CD4-positive, alpha-beta memory T cell (primary cell): Measurements from ENCODE around the gene BRD1. TPM values are rescaled to one million over a fixed set of nuclear protein-coding genes. Genes with fewer than 3 reads are reported as not detected.
A peak's percentile ranks its signal among the peaks of the same experiment; 100 is the strongest.

Experiments
- CTCF ChIA-PET: fragments of 350-600 bp; sonication (Branson Sonifier 250); formaldehyde crosslinking; loops from one replicate; lab custom pipeline; 2021; ENCODE audit warnings: inconsistent platforms; ENCODE audit not compliant: partially characterized antibody; lab: Charles Lee
- POLR2A ChIA-PET: fragments of 350-600 bp; sonication (Branson Sonifier 250); formaldehyde crosslinking; loops from one replicate; lab custom pipeline; 2021; ENCODE audit not compliant: partially characterized antibody; lab: Charles Lee
- DNase-seq, 5 donors: peaks; one replicate each; pipeline versions ENCODE4 v3.0.0 to v3.0.0-alpha.2; 2020 to 2022; ENCODE audit warnings: mixed read lengths in 1 of 5
- H3K27ac ChIP-seq: one replicate; pipeline ENCODE4 v1.7.0; 2013; ENCODE audit warnings: low read depth, low read length
- H3K27me3 ChIP-seq: 2 replicates; pipeline ENCODE4 v1.7.0; 2013; ENCODE audit warnings: mild to moderate bottlenecking, low read length, moderate library complexity; ENCODE audit not compliant: insufficient read depth
- H3K36me3 ChIP-seq: 2 replicates; pipeline ENCODE4 v1.7.0; 2013; ENCODE audit warnings: mild to moderate bottlenecking, low read length, moderate library complexity; ENCODE audit not compliant: insufficient read depth
- H3K4me1 ChIP-seq: 2 replicates; pipeline ENCODE4 v1.7.0; 2013; ENCODE audit warnings: mild to moderate bottlenecking, low read length, moderate library complexity; ENCODE audit not compliant: insufficient read depth
- H3K4me3 ChIP-seq, 2 donors: one replicate each; pipeline ENCODE4 v1.7.0; 2013; ENCODE audit warnings: low read length in 2 of 2, mild to moderate bottlenecking in 1 of 2
- H3K9me3 ChIP-seq, 2 donors: one replicate each; pipeline ENCODE4 v1.7.0; 2013; ENCODE audit warnings: low read length in 2 of 2, control low read depth in 1 of 2; ENCODE audit not compliant: control insufficient read depth in 1 of 2
- H3K27ac Mint-ChIP-seq, 7 donors: one replicate each; pipeline ENCODE4 v1.8.0; 2020 to 2021; ENCODE audit warnings: mixed read lengths in 7 of 7, mild to moderate bottlenecking in 6 of 7, inconsistent platforms in 3 of 7, moderate library complexity in 3 of 7
- H3K27me3 Mint-ChIP-seq, 2 donors: one replicate each; pipeline ENCODE4 v1.8.0; 2020 to 2021; ENCODE audit warnings: mixed read lengths in 2 of 2
- H3K36me3 Mint-ChIP-seq, 2 donors: one replicate each; pipeline ENCODE4 v1.8.0; 2020 to 2021; ENCODE audit warnings: mixed read lengths in 2 of 2, inconsistent platforms in 1 of 2, mild to moderate bottlenecking in 1 of 2
- H3K4me1 Mint-ChIP-seq, 4 donors: one replicate each; pipeline ENCODE4 v1.8.0; 2020 to 2021; ENCODE audit warnings: mixed read lengths in 4 of 4, mild to moderate bottlenecking in 1 of 4
- H3K4me3 Mint-ChIP-seq, 8 donors: one replicate each; pipeline ENCODE4 v1.8.0; 2020 to 2021; ENCODE audit warnings: mixed read lengths in 8 of 8, mild to moderate bottlenecking in 7 of 8, moderate library complexity in 6 of 8, inconsistent platforms in 3 of 8
- H3K9me3 Mint-ChIP-seq, 8 donors: one replicate each; pipeline ENCODE4 v1.8.0; 2020 to 2021; ENCODE audit warnings: mixed read lengths in 8 of 8, mild to moderate bottlenecking in 5 of 8, inconsistent platforms in 3 of 8, moderate library complexity in 1 of 8
- intact Hi-C: fragments of 100-400 bp; cut with micrococcal nuclease; formaldehyde crosslinking; loops from one replicate; pipeline ENCODE4 v1.15.1; 2023
- polyA plus RNA-seq, 2 donors: library from polyadenylated mRNA; unstranded; fragments of 300-500 nt; fragmentation: Illumina TruSeq; gene quantifications; one replicate each; pipeline ENCODE4 v1.2.3, GENCODE V29; 2021
- total RNA-seq, 2 experiments: library from RNA; stranded (reverse); gene quantifications; one replicate each; pipeline ENCODE4 v1.2.3, GENCODE V29; 2021

BRD1 gene
- total and polyA plus RNA-seq, 4 experiments from 2014 or later: 0.94 to 88.1 (median 44.6) TPM

GRCh38 chr22:49803737-49804375 lies 23.8 kb downstream of the BRD1 start:
- H3K27me3 ChIP-seq: no peaks in the 10 kb centered on the region
- ChIA-PET POLR2A (no interaction called here), CTCF (no interaction called here)
- H3K27ac ChIP-seq: no peak overlapping the region
- no peak overlapping the region for H3K4me3 ChIP-seq
- peaks cover 59% of the 10 kb centered on the region for H3K4me1 ChIP-seq
- H3K36me3 ChIP-seq: peaks cover 30% of the 10 kb centered on the region
- H3K9me3 ChIP-seq: no peaks in the 10 kb centered on the region
- H3K9me3 Mint-ChIP-seq: peaks cover 0 to 1% (median 0%) of the 10 kb centered on the region in 8 donors
- intact Hi-C loops: no loop called here
- DNase-seq: no peak
- H3K27ac Mint-ChIP-seq: peak overlapping the region in 4 of 7 donors; percentile 46 to 85 (median 72)
- H3K4me3 Mint-ChIP-seq: peak overlapping the region in 1 of 8 donors; percentile 43
- peaks cover 41 to 85% (median 51%) of the 10 kb centered on the region in 4 donors for H3K4me1 Mint-ChIP-seq
- no peaks in the 10 kb centered on the region for H3K27me3 Mint-ChIP-seq
- H3K36me3 Mint-ChIP-seq: peaks cover 13 to 61% of the 10 kb centered on the region in 2 donors

GRCh38 chr22:49803134-49803533 lies 24.5 kb downstream of the BRD1 start:
- DNase-seq: no peak
- Mint-ChIP-seq H3K4me1 (peaks cover 36 to 77% (median 44%) of the 10 kb centered on the region in 4 donors), H3K36me3 (peaks cover 14 to 59% of the 10 kb centered on the region in 2 donors), H3K27me3 (no peaks in the 10 kb centered on the region), H3K9me3 (peaks cover 0 to 1% (median 0%) of the 10 kb centered on the region in 8 donors), H3K4me3 (no peak overlapping the region), H3K27ac (peak overlapping the region in 3 of 7 donors; percentile 42 to 70 (median 46))
- intact Hi-C loops: no loop called here
- Histone ChIP-seq H3K4me3 (no peak overlapping the region), H3K36me3 (peaks cover 35% of the 10 kb centered on the region), H3K9me3 (no peaks in the 10 kb centered on the region), H3K27me3 (no peaks in the 10 kb centered on the region), H3K27ac (no peak overlapping the region), H3K4me1 (peaks cover 52% of the 10 kb centered on the region)
- CTCF ChIA-PET: no interaction called here
- POLR2A ChIA-PET: no interaction called here

- POLR2A ChIA-PET: interaction anchor here (1.0 kb wide), 1 partner anchor 102 kb away, joined by 3 read pairs; no protein-coding TSS in a partner anchor
- Mint-ChIP-seq H3K27me3 (no peaks in the 10 kb centered on the region), H3K4me3 (no peak overlapping the region), H3K27ac (peak overlapping the region; percentile 32 to 87 (median 57)), H3K4me1 (peaks cover 24 to 65% (median 30%) of the 10 kb centered on the region in 4 donors), H3K36me3 (peaks cover 27 to 65% of the 10 kb centered on the region in 2 donors), H3K9me3 (peaks cover 0 to 1% (median 0%) of the 10 kb centered on the region in 8 donors)
- H3K36me3 ChIP-seq: peaks cover 50% of the 10 kb centered on the region
- H3K4me1 ChIP-seq: peaks cover 36% of the 10 kb centered on the region
- no peak for DNase-seq
- intact Hi-C loops: no loop called here
- H3K27ac ChIP-seq: no peak overlapping the region
- no peaks in the 10 kb centered on the region for H3K27me3 ChIP-seq
- no peak overlapping the region for H3K4me3 ChIP-seq
- CTCF ChIA-PET: interaction anchor here (1.1 kb wide), 1 partner anchor 228 kb away, joined by 3 read pairs; no protein-coding TSS in a partner anchor
- H3K9me3 ChIP-seq: no peaks in the 10 kb centered on the region
Observed at GRCh38 chr22:49801391-49802060, 26.1 kb downstream of the BRD1 start.

- H3K9me3 ChIP-seq: no peaks in the 10 kb centered on the region
- no peak overlapping the region for H3K4me3 ChIP-seq
- intact Hi-C loops: no loop called here
- H3K27ac ChIP-seq: no peak overlapping the region
- H3K27ac Mint-ChIP-seq: peak overlapping the region in 4 of 7 donors; percentile 17 to 68 (median 39)
- peaks cover 27% of the 10 kb centered on the region for H3K4me1 ChIP-seq
- no peak for DNase-seq
- no peaks in the 10 kb centered on the region for H3K27me3 ChIP-seq
- peaks cover 20 to 58% (median 23%) of the 10 kb centered on the region in 4 donors for H3K4me1 Mint-ChIP-seq
- CTCF ChIA-PET: interaction anchor here (1.1 kb wide), 1 partner anchor 229 kb away, joined by 3 read pairs; no protein-coding TSS in a partner anchor
- no peaks in the 10 kb centered on the region for H3K27me3 Mint-ChIP-seq
- no peak overlapping the region for H3K4me3 Mint-ChIP-seq
- H3K36me3 Mint-ChIP-seq: peaks cover 27 to 69% of the 10 kb centered on the region in 2 donors
- POLR2A ChIA-PET: interaction anchor here (0.5 to 1.0 kb wide), 2 partner anchors 37 to 103 kb away, joined by 3 to 4 read pairs; no protein-coding TSS in a partner anchor
- H3K36me3 ChIP-seq: peaks cover 54% of the 10 kb centered on the region
- H3K9me3 Mint-ChIP-seq: peaks cover 0 to 1% (median 0%) of the 10 kb centered on the region in 8 donors
Observed at GRCh38 chr22:49800408-49801238, 27.1 kb downstream of the BRD1 start.

- no peak overlapping the region for H3K4me3 ChIP-seq
- Mint-ChIP-seq H3K27ac (peak overlapping the region in 1 of 7 donors; percentile 57), H3K4me3 (no peak overlapping the region), H3K27me3 (no peaks in the 10 kb centered on the region), H3K36me3 (peaks cover 34 to 74% of the 10 kb centered on the region in 2 donors), H3K4me1 (peaks cover 18 to 55% (median 23%) of the 10 kb centered on the region in 4 donors), H3K9me3 (peaks cover 0 to 1% (median 0%) of the 10 kb centered on the region in 8 donors)
- H3K27me3 ChIP-seq: no peaks in the 10 kb centered on the region
- H3K4me1 ChIP-seq: peaks cover 17% of the 10 kb centered on the region
- H3K27ac ChIP-seq: no peak overlapping the region
- intact Hi-C loops: no loop called here
- peaks cover 58% of the 10 kb centered on the region for H3K36me3 ChIP-seq
- POLR2A ChIA-PET: no interaction called here
- H3K9me3 ChIP-seq: no peaks in the 10 kb centered on the region
- CTCF ChIA-PET: no interaction called here
- DNase-seq: no peak
Observed at GRCh38 chr22:49799431-49800075, 28.1 kb downstream of the BRD1 start.

GRCh38 chr22:49798486-49799151 lies 29.1 kb downstream of the BRD1 start:
- CTCF ChIA-PET: interaction anchor here (1.8 kb wide), 1 partner anchor 232 kb away, joined by 4 read pairs; no protein-coding TSS in a partner anchor
- H3K27ac Mint-ChIP-seq: peak overlapping the region in 3 of 7 donors; percentile 57 to 70 (median 67)
- H3K36me3 ChIP-seq: peaks cover 60% of the 10 kb centered on the region
- POLR2A ChIA-PET: no interaction called here
- peaks cover 15 to 49% (median 21%) of the 10 kb centered on the region in 4 donors for H3K4me1 Mint-ChIP-seq
- DNase-seq: no peak
- intact Hi-C loops: no loop called here
- peaks cover 14% of the 10 kb centered on the region for H3K4me1 ChIP-seq
- no peaks in the 10 kb centered on the region for H3K27me3 Mint-ChIP-seq
- H3K36me3 Mint-ChIP-seq: peaks cover 37 to 70% of the 10 kb centered on the region in 2 donors
- no peaks in the 10 kb centered on the region for H3K9me3 ChIP-seq
- no peak overlapping the region for H3K27ac ChIP-seq
- H3K27me3 ChIP-seq: no peaks in the 10 kb centered on the region
- no peak overlapping the region for H3K4me3 Mint-ChIP-seq
- H3K4me3 ChIP-seq: no peak overlapping the region
- H3K9me3 Mint-ChIP-seq: peaks cover 0 to under 1% (median 0%) of the 10 kb centered on the region in 8 donors
